ENCODE measurements around the gene RIN2.

RIN2 gene

GRCh38 chr20:19758133-19758500, at the start of gene RIN2:
RIN2 (plus strand) TSS chr20:19758258; CDS start chr20:19889602, 131,344 bp downstream.
- no peak for DNase-seq (ENCODE audit: low spot score)

DNA sequence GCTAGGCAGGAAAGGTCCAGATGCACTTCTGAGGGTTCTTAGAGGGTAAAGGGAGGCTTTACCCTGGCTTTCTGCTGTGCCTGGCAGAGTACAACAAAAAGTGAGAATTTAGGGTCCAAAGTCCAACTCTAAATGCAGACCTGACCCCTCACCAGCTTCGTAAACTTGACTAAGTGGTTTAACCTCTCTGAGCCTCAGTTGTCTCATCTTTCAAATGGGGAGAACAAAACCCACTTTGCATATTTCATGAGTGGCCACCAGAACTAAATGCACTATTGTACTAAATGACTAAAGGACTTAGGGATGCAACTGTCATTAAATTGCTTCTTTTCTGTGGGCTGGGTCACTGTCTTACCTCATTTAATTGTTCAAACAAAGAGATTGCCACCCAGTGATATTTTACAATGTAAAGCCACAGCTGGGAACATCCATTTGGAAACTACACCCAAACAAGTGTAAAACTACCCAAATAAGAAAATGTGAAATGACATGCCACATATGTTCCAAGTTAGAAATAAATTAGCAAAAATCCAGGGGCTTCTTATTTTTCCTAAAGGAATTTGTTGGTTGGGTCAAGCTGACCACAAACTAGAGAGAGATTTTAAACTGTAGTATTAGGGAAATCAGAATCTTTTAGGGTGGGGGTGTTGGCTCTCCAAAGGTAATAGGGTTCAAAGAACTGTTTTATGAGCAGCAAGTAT, 48.3 kb upstream of the RIN2 start:
- no peak for DNase-seq (ENCODE audit: low spot score)

DNA sequence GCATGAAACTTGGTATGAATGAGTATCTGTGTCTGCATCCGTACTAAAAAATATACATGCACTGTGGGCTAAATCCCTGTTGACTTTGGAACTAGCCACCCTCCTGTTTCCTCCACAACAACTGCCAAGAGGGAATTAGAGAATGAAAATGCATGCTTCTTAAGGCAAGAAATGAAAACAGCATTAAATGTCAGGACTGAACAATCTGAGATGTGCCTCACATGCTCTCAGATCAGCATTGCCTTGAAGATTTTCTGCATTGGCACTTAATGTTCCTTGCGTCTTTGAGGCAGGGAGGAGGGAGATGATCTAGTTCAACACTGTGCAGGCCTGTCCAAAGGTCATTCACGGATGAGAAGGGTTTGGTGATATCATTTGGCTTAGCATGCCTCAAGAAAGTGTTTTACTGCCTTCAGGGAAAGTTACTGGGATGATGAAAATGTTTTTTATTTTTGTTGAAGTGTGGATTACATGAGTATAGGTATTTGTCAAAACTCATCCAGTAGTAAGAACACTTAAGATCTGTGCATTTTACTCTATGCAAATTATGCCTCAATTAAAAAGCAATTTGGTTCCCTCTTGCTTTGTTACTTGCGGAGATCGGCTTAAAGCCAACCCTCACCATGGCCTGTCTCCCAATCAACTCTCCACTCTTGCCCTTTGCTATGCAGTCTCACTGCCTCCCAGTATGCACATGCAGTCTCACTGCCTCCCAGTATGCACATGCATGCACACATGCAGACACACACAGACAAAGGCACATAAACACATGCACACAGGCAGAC, 47.5 kb upstream of the RIN2 start:
- no peak for DNase-seq (ENCODE audit: low spot score)

GRCh38 chr20:19711126-19711525, 46.9 kb upstream of the RIN2 start:
- no peak for DNase-seq (ENCODE audit: low spot score)

GRCh38 chr20:19712721-19713260, 45.3 kb upstream of the RIN2 start:
- DNase-seq (ENCODE audit: low spot score): no peak

- DNase-seq (ENCODE audit: low spot score): no peak
Observed at GRCh38 chr20:19713822-19714578, 44.1 kb upstream of the RIN2 start.

GRCh38 chr20:19714579-19714840, 43.5 kb upstream of the RIN2 start:
- no peak for DNase-seq (ENCODE audit: low spot score)

- DNase-seq (ENCODE audit: low spot score): no peak
Observed at GRCh38 chr20:19715986-19716385, 42.1 kb upstream of the RIN2 start.

DNA sequence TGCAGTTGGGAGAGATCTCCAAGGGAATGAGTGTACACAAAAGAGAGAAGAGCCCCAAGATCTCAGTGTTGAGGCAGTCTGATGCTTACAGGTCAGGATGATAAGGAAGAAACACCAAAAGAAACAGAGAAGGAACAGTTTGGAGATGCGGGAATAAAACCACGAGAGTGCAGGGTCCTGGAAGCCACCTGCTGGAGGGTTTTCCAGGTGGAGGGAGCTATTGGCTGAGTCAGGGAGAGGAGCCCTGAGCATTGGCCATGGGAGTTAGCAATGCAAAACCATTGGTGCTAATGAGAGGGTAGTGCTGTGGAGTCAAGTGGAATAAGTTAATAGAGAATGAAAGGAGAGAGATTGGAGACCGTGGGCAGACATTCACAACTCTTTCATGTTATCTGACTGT, 39.2 kb upstream of the RIN2 start:
- no peak for DNase-seq (ENCODE audit: low spot score)

DNA sequence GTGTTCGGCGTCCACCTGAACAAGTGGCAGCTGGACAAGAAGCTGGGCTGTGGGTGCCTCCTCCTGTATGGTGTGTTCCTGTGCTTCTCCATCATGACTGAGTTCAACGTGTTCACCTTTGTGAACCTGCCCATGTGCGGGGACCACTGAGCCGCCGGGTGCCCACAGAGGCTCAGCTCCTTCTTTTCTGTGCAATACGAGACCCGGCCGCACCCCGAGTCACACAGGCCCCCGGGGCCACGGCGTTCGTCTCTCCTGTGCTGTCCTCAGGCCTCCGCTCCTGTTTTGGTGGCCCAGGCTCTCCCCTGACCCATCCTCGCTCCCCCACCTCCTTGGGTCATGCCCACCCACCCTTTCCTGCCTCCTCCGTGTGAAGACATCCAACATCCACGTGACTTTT, 37.1 kb upstream of the RIN2 start:
- DNase-seq (ENCODE audit: low spot score): no peak

DNA sequence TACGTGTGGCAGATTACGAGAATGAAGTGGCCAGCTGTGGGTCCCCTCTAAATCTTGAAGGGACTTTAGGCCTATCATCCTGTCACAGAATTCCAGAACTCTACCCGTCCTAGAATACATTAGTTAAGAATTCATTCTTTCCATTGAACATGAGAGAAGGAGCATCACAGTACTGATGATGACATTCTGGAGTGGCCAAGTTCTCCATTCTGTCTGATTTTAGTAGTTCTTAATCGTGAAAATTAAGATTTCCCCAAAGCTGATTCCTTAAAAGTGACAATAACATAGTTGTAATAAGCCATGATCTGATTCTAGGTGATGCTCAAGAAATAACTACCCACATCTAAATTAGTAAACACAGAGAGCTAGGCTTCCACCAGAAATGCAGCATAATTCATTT, 35.0 kb upstream of the RIN2 start:
- no peak for DNase-seq (ENCODE audit: low spot score)

DNA sequence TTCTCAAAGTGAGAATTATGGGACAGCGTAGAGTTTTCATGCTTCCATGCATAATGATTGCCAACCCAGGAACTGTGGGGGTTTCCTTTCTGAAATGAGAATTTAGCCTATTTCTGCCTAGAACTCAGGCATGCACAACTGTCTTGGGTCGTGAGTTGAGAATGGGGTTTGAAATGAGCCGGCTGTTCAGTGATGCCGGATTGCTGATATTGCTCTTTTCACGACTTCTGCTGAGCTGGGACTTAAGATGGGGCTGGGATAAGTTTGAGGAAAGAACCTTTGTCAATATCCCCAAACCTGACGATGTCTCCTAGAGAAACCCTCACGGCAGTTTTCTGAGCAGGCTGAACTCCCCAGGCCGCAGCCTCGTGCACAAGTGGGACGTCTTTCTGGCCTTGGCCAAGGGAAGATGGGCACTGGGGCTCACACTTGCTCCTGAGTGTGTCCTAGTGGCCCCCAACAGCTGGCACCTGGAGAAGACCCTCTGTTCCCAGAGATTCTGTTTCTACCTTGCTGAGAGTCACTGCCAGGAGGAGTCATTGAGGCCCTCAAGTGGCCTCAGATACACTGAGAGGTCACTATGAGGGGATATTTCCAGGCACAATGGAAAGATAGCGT, 34.1 kb upstream of the RIN2 start:
- DNase-seq (ENCODE audit: low spot score): no peak

GRCh38 chr20:19725373-19725772, 32.7 kb upstream of the RIN2 start:
- no peak for DNase-seq (ENCODE audit: low spot score)

DNA sequence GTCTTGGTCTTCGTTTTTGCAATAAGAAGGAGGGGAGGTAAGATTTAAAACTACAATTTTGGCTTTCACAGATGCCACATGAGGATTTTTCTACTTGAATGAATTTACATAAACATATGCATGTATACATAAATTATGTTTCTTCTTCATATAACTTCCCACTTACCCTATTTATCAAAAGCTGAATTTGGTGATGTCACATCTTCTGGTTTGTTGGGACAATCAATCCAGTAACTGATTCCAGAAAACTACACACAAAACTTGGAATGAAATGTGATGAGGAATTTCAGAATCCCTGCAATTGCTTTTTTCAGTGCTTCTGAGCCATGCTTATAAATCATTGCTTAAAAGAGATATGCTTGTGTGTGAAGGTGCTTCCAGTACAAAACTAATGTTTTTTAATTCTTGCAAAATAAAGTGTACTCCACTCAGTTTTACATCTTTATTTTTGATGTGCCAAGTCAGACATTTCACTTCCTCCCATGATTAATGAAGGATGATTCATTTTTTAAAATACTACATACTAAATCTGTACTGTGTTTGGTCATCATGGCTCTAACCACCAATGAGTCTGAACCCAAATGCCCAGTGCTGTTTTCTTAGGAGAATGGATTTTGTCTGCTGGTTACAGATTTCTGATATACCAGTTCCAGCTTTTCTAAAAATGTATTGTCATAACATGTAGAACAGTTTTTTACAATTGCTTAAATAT, 32.1 kb upstream of the RIN2 start:
- no peak for DNase-seq (ENCODE audit: low spot score)

DNA sequence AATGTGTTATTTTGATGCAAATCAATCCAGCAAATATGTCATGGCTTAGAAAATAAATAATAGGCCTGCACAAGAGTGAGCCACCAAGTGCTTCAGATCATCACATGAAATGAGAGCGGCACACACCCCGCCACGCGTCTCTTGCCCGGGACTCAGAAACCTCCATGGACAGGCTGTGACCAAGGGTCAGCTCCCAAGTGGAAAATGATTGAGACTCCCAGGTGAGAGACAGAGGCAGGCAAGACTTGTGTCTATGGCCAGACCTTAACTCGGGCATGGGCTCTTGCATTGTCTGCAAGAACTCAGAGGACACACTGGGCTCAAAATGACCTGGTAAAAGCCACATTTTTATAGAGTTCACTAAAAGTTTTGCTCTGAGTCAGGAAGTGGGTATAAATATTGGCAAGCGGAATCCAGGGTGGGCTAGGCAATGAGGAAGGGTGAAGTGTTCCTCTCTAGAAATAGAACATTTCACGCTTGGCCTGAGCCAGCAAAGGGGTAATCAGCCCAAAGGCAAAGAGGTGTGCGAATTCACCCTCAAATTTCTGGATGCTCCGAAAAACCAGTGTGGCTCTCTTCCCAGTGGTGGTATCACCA, 30.7 kb upstream of the RIN2 start:
- no peak for DNase-seq (ENCODE audit: low spot score)

GRCh38 chr20:19729672-19730071, 28.4 kb upstream of the RIN2 start:
- no peak for DNase-seq (ENCODE audit: low spot score)

GRCh38 chr20:19730706-19731105, 27.4 kb upstream of the RIN2 start:
- no peak for DNase-seq (ENCODE audit: low spot score)

DNA sequence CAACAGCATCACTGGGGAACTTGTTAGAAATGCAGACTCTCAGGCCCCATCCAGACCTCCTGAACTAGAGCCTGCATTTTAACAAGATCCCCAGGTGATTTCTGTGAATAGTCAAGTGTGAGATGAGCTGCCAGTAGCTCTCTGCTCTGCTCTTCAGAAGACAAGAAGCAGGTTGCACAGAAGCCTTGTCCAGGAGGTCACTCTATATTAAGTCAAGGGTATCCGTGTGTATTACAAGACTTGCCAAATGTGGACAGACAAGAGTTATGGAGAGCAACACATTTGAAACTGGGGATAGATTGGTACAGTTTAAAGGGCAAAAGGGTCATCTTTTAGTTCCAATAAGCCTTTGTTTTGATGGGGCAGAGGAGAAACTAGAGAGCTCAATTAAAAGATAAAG, 23.2 kb upstream of the RIN2 start:
- no peak for DNase-seq (ENCODE audit: low spot score)

- no peak for DNase-seq (ENCODE audit: low spot score)
Observed at GRCh38 chr20:19735446-19735845, 22.6 kb upstream of the RIN2 start.

GRCh38 chr20:19737025-19737424, 21.0 kb upstream of the RIN2 start:
- no peak for DNase-seq (ENCODE audit: low spot score)

DNA sequence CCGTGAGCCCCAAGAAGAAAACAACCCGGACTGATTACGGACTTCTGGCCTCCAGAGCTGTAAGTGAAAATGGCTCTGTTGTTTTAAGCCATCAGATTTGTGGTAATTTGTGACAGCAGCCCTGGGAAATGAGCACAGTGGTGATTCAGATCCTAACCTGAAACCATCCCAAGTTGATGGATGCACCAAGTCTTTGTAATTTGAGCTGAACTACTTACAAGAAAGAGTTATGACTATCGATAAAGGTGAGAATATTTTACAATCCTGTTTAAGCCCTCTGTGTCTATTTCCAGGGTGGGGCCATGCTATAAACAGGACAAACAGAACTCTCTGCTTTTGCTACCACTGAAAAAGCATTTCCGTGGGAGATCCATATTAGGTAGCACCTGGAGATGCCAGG, 19.1 kb upstream of the RIN2 start:
- DNase-seq (ENCODE audit: low spot score): no peak

DNA sequence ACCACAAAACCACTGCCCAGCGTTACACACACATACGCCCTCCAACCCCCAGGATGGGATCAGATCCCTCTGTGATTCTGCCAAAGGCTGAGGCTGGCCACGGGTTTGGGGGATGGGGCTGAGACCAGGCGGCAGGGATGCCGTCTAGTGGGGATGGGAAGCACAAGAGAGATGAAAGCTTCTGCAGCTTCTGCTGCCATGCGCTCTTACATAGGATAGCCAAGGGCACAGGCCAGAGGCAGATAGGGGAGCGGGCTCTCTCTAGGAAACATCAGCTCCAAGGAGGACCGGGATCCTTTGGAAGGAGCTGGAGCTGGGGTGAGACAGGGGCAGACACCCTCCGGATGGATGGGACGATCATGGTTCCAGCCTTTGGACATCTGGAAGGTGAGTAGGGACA, 18.7 kb upstream of the RIN2 start:
- DNase-seq (ENCODE audit: low spot score): no peak
